ENCODE measurements around the gene PDE2A.

DNA sequence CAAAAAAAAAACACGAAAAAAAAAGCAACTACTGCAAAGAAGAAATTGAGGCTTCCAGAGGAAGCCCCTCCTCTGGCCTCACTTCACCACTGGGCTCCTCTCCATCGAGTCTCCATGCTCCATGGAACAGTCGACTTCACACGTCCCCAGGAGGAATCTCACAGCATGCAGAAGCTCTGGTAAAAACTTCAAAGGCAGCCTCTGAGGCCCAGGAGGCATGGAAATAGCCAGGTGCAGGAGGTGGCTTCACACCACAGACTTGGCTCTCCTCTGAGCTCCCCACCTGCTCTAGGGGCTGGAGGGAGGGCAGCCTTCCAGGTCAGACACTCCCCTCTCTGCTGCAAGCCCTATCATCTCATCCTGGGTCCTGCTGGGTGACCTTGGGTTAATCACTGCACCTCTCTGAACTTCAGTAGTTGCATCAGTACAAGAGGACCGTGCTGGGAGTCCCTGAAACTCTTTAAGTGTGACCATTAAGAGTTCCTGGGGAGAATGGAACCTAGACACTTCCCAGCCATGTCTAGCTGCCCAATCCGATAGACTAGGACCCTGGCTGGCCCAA, 8.2 kb downstream of the PDE2A start:
- TF ChIP-seq, protein P1, sequence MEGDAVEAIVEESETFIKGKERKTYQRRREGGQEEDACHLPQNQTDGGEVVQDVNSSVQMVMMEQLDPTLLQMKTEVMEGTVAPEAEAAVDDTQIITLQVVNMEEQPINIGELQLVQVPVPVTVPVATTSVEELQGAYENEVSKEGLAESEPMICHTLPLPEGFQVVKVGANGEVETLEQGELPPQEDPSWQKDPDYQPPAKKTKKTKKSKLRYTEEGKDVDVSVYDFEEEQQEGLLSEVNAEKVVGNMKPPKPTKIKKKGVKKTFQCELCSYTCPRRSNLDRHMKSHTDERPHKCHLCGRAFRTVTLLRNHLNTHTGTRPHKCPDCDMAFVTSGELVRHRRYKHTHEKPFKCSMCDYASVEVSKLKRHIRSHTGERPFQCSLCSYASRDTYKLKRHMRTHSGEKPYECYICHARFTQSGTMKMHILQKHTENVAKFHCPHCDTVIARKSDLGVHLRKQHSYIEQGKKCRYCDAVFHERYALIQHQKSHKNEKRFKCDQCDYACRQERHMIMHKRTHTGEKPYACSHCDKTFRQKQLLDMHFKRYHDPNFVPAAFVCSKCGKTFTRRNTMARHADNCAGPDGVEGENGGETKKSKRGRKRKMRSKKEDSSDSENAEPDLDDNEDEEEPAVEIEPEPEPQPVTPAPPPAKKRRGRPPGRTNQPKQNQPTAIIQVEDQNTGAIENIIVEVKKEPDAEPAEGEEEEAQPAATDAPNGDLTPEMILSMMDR (IDR thresholded peaks at IDR 0.05; ENCODE audit: insufficient read depth, low read depth, low read length): no peak
- TF ChIP-seq EZH2 (IDR thresholded peaks at IDR 0.05; ENCODE audit: insufficient read depth, low read length): no peak

Measured in astrocyte (in vitro differentiated cells and primary cell).